ENCODE data around the gene GRAMD1A.

The GRAMD1A gene

GRCh38 chr19:35073941-35074340 is 73.8 kb downstream of the GRAMD1A start:
- TF ChIP-seq, protein P1, sequence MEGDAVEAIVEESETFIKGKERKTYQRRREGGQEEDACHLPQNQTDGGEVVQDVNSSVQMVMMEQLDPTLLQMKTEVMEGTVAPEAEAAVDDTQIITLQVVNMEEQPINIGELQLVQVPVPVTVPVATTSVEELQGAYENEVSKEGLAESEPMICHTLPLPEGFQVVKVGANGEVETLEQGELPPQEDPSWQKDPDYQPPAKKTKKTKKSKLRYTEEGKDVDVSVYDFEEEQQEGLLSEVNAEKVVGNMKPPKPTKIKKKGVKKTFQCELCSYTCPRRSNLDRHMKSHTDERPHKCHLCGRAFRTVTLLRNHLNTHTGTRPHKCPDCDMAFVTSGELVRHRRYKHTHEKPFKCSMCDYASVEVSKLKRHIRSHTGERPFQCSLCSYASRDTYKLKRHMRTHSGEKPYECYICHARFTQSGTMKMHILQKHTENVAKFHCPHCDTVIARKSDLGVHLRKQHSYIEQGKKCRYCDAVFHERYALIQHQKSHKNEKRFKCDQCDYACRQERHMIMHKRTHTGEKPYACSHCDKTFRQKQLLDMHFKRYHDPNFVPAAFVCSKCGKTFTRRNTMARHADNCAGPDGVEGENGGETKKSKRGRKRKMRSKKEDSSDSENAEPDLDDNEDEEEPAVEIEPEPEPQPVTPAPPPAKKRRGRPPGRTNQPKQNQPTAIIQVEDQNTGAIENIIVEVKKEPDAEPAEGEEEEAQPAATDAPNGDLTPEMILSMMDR (IDR thresholded peaks at IDR 0.05; ENCODE audit: low read depth, low read length), result no peak
- no peak for DNase-seq (ENCODE audit: extremely low read depth, low read depth)

- no peak for DNase-seq (ENCODE audit: extremely low read depth, low read depth)
- TF ChIP-seq, protein P1 (IDR thresholded peaks at IDR 0.05; ENCODE audit: low read depth, low read length), result no peak
These were observed 74.5 kb downstream of the GRAMD1A start for GRCh38 chr19:35074426-35075201.

DNA sequence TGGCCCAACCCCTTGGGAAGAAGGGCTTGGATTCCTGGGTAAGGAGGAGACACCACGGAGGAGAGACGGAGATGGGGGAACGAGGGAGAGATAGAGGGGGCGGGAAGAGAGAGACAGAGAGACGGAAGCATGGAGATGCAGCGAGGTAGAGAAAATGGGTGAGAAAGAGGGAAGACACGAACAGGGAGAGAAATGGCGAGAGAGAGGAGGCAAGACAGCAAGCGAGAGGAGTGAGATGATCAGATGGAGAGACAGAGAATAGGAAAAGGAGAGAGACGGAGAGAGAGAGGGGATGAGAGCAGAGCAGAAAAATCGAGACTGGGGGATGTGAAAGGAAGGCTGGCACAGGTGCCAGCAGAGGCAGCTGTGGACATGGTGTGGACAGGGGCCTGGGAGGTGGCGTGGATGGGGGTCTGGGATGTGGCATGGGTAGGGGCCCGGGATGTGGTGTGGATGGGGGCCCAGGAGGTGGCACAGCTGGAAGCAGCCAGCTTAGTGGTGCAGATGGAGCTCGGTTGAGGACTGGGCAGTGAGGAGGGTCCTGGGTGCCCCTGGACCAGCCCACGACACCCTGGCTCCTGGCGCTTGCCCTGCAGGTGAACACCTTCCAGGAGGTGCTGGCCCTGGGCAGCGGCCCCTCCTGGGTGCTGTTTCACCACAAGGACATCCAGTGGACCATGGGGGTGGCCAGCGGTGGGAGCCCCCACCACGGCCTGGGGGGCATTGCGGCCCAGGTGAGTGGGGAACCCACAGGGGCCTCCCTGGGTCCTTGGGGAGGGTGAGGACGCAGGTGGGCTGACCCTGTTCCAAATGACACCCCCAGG is 75.3 kb downstream of the GRAMD1A start:
- TF ChIP-seq, protein P1 (IDR thresholded peaks at IDR 0.05; ENCODE audit: low read depth, low read length), result no peak
- no peak for DNase-seq (ENCODE audit: extremely low read depth, low read depth)

- TF ChIP-seq, protein P1 (IDR thresholded peaks at IDR 0.05; ENCODE audit: low read depth, low read length), result no peak
- no peak for DNase-seq (ENCODE audit: extremely low read depth, low read depth)
These were observed 75.9 kb downstream of the GRAMD1A start for GRCh38 chr19:35076026-35076370.

Data from AG09319 (cell line).